Putamen (tissue), 1 donor: ENCODE data around the gene CD151.

Source experiments
- DNase-seq: peaks from one replicate; pipeline ENCODE4 v3.0.0-alpha.2; 2016; ENCODE audit warnings: low spot score

The CD151 gene

GRCh38 chr11:832529-833113 lies at the start of gene CD151:
CD151 (plus strand) TSS chr11:832952; CDS start chr11:836070, 3,118 bp downstream.
- no peak for DNase-seq

GRCh38 chr11:783581-784015 lies 49.2 kb upstream of the CD151 start:
- peak; percentile 73 for DNase-seq

GRCh38 chr11:786235-787083 lies 46.3 kb upstream of the CD151 start:
- DNase-seq, result no peak

- DNase-seq, result no peak
Observed at GRCh38 chr11:787084-787675, 45.6 kb upstream of the CD151 start.

- DNase-seq, result no peak
Observed at GRCh38 chr11:788009-788640, 44.6 kb upstream of the CD151 start.

GRCh38 chr11:788953-789940 lies 43.5 kb upstream of the CD151 start:
- DNase-seq, result no peak

GRCh38 chr11:789943-790342 lies 42.8 kb upstream of the CD151 start, which contains the start of gene CEND1:
CEND1 (minus strand) TSS chr11:790090; CDS start chr11:788576, 1,514 bp downstream.
- DNase-seq, result peak; percentile 81

GRCh38 chr11:790721-791564 lies 41.8 kb upstream of the CD151 start:
- no peak for DNase-seq

GRCh38 chr11:791658-792534 lies 40.9 kb upstream of the CD151 start:
- DNase-seq, result no peak

- DNase-seq, result no peak
Observed at GRCh38 chr11:792535-792821, 40.3 kb upstream of the CD151 start.

- DNase-seq, result no peak
Observed at GRCh38 chr11:792873-793272, 39.9 kb upstream of the CD151 start.

GRCh38 chr11:793556-793955 lies 39.2 kb upstream of the CD151 start:
- DNase-seq, result no peak

- no peak for DNase-seq
Observed at GRCh38 chr11:794013-794765, 38.6 kb upstream of the CD151 start.

- no peak for DNase-seq
Observed at GRCh38 chr11:794766-795633, 37.8 kb upstream of the CD151 start.

GRCh38 chr11:795634-796564 lies 36.9 kb upstream of the CD151 start:
- no peak for DNase-seq

GRCh38 chr11:796565-797295 lies 36.0 kb upstream of the CD151 start:
- no peak for DNase-seq
